ENCODE results near the gene PHF23.

GRCh38 chr17:7240375-7240774 is 1.1 kb upstream of the PHF23 start:
- TF ChIP-seq CTCF (conservative IDR thresholded peaks at IDR 0.05; ENCODE audit: low read depth, low read length) (no peak), EZH2 (IDR thresholded peaks at IDR 0.05; ENCODE audit: borderline replicate concordance, low read depth, low read length, poor library complexity, severe bottlenecking) (no peak)

Data from A673 (cell line).